WTC11 (cell line): ENCODE data around the gene TM2D1. TPM values are rescaled to one million over a fixed set of nuclear protein-coding genes. Genes with fewer than 3 reads are reported as not detected.

Experiments used
- ATAC-seq: fragments of 200-7000 bp; cut with Tn5 transposase; 2 replicates; pipeline ENCODE4 v1.10.0; 2021; ENCODE audit warnings: mild to moderate bottlenecking, moderate library complexity
- CTCF ChIA-PET: fragments of 300-600 bp; sonication (Branson Sonifier 250); formaldehyde crosslinking; loops from one replicate; lab custom pipeline; 2021; ENCODE audit warnings: antibody characterized with exemption; lab: Charles Lee
- POLR2A ChIA-PET: fragments of 350-600 bp; sonication (Branson Sonifier 250); formaldehyde crosslinking; loops from one replicate; lab custom pipeline; 2021; ENCODE audit warnings: antibody characterized with exemption; lab: Charles Lee
- DNase-seq: peaks from one replicate; pipeline ENCODE4 v3.0.0; 2021; ENCODE audit warnings: low spot score
- H3K27ac Mint-ChIP-seq: 2 replicates; pipeline ENCODE4 v1.8.0; 2021; ENCODE audit warnings: mixed read lengths
- H3K27me3 Mint-ChIP-seq: 2 replicates; pipeline ENCODE4 v1.8.0; 2021; ENCODE audit warnings: low read depth, mild to moderate bottlenecking, moderate library complexity, mixed read lengths
- H3K36me3 Mint-ChIP-seq: 2 replicates; pipeline ENCODE4 v1.8.0; 2021; ENCODE audit warnings: mixed read lengths
- H3K4me1 Mint-ChIP-seq: 2 replicates; pipeline ENCODE4 v1.8.0; 2022; ENCODE audit warnings: mixed read lengths
- H3K4me3 Mint-ChIP-seq: 2 replicates; pipeline ENCODE4 v1.8.0; 2021; ENCODE audit warnings: mild to moderate bottlenecking, moderate library complexity, mixed read lengths
- H3K9me3 Mint-ChIP-seq: 2 replicates; pipeline ENCODE4 v1.8.0; 2021; ENCODE audit warnings: mixed read lengths
- ATF2 ChIP-seq: sonication (generic); formaldehyde crosslinking; IDR thresholded peaks from 2 replicates; pipeline ENCODE4 v1.8.1; 2022; ENCODE audit warnings: low read depth, missing genetic modification reagents, borderline replicate concordance
- CBFB ChIP-seq: sonication (generic); formaldehyde crosslinking; IDR thresholded peaks from 2 replicates; pipeline ENCODE4 v1.8.1; 2022; ENCODE audit warnings: mild to moderate bottlenecking, low read depth, missing genetic modification reagents
- ERG ChIP-seq: fragments of 250-450 bp; sonication (Bioruptor Pico); IDR thresholded peaks from 2 replicates; pipeline ENCODE4 v1.8.0; 2021; ENCODE audit warnings: mild to moderate bottlenecking
- ETV6 ChIP-seq: sonication (generic); formaldehyde crosslinking; IDR thresholded peaks from 2 replicates; pipeline ENCODE4 v1.8.1; 2022; ENCODE audit warnings: mild to moderate bottlenecking, missing genetic modification reagents
- FOXK1 ChIP-seq: sonication (generic); formaldehyde crosslinking; IDR thresholded peaks from 2 replicates; pipeline ENCODE4 v1.8.0; 2022; ENCODE audit warnings: mild to moderate bottlenecking, moderate library complexity, missing genetic modification reagents
- HMGA2 ChIP-seq: fragments of 250-450 bp; sonication (Bioruptor Pico); IDR thresholded peaks from 2 replicates; pipeline ENCODE4 v1.4.0; 2021; ENCODE audit warnings: mild to moderate bottlenecking, moderate library complexity
- MAX ChIP-seq: sonication (generic); formaldehyde crosslinking; IDR thresholded peaks from 2 replicates; pipeline ENCODE4 v1.8.0; 2022; ENCODE audit warnings: mild to moderate bottlenecking, missing genetic modification reagents
- NFE2L1 ChIP-seq: sonication (generic); formaldehyde crosslinking; IDR thresholded peaks from 2 replicates; pipeline ENCODE4 v1.8.1; 2023; ENCODE audit warnings: missing genetic modification reagents
- RELA ChIP-seq: sonication (generic); formaldehyde crosslinking; IDR thresholded peaks from 2 replicates; pipeline ENCODE4 v1.8.1; 2022; ENCODE audit warnings: missing genetic modification reagents, mild to moderate bottlenecking, borderline replicate concordance
- SOX15 ChIP-seq: fragments of 250-450 bp; sonication (Bioruptor Pico); IDR thresholded peaks from 2 replicates; pipeline ENCODE4 v1.9.0; 2021; ENCODE audit warnings: mild to moderate bottlenecking
- SP1 ChIP-seq: sonication (generic); formaldehyde crosslinking; conservative IDR thresholded peaks from 2 replicates; pipeline ENCODE4 v1.8.1; 2022; ENCODE audit warnings: missing genetic modification reagents
- TCF7 ChIP-seq: sonication (generic); formaldehyde crosslinking; IDR thresholded peaks from 2 replicates; pipeline ENCODE4 v1.8.0; 2022; ENCODE audit warnings: mild to moderate bottlenecking, low read depth, missing genetic modification reagents, moderate library complexity
- TEAD4 ChIP-seq: sonication (generic); formaldehyde crosslinking; IDR thresholded peaks from 2 replicates; pipeline ENCODE4 v1.8.0; 2022; ENCODE audit warnings: mild to moderate bottlenecking, missing genetic modification reagents
- USF1 ChIP-seq: sonication (generic); formaldehyde crosslinking; IDR thresholded peaks from 2 replicates; pipeline ENCODE4 v1.8.0; 2022; ENCODE audit warnings: mild to moderate bottlenecking, missing genetic modification reagents
- ZBTB21 ChIP-seq: sonication (generic); formaldehyde crosslinking; IDR thresholded peaks from 2 replicates; pipeline ENCODE4 v1.8.1; 2023; ENCODE audit warnings: mild to moderate bottlenecking, missing genetic modification reagents, borderline replicate concordance
- total RNA-seq: library from RNA; stranded (reverse); gene quantifications from 3 replicates; pipeline ENCODE4 v1.2.3, GENCODE V29; 2021
- TF ChIP-seq, protein P1 (sequence below): sonication (generic); formaldehyde crosslinking; IDR thresholded peaks from 2 replicates; pipeline ENCODE4 v1.8.0; 2023; ENCODE audit warnings: missing genetic modification reagents, mild to moderate bottlenecking, borderline replicate concordance
- TF ChIP-seq, protein P2 (sequence below): sonication (generic); formaldehyde crosslinking; conservative IDR thresholded peaks from 2 replicates; pipeline ENCODE4 v1.8.1; 2023; ENCODE audit warnings: mild to moderate bottlenecking, low read depth, missing genetic modification reagents, moderate library complexity
- TF ChIP-seq, protein P3 (sequence below): sonication (generic); formaldehyde crosslinking; IDR thresholded peaks from 2 replicates; pipeline ENCODE4 v1.8.1; 2023; ENCODE audit warnings: mild to moderate bottlenecking, moderate library complexity, missing genetic modification reagents

The TM2D1 gene
- total RNA-seq, 1 experiment from 2014 or later: 21.6 TPM

DNA sequence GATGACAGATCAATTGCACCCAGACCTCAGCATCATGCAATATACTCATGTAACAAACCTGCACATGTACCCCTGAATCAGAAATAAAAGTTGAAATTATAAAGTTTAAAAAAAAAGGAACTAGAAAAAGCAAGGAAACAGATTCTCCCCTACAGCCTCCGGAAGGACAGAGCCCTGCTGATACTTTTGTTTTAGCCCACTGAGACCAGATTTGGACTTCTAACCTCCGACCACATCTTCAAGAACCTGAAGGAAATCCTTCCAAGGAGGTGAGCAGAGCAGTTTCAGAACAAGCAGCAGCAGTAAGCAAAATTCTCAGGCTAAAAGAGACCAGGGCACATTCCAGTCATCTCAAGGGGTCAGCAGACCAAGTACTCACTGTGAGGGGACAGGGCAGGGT is 54.5 kb downstream of the TM2D1 start (continued):
- TF ChIP-seq, protein P1, sequence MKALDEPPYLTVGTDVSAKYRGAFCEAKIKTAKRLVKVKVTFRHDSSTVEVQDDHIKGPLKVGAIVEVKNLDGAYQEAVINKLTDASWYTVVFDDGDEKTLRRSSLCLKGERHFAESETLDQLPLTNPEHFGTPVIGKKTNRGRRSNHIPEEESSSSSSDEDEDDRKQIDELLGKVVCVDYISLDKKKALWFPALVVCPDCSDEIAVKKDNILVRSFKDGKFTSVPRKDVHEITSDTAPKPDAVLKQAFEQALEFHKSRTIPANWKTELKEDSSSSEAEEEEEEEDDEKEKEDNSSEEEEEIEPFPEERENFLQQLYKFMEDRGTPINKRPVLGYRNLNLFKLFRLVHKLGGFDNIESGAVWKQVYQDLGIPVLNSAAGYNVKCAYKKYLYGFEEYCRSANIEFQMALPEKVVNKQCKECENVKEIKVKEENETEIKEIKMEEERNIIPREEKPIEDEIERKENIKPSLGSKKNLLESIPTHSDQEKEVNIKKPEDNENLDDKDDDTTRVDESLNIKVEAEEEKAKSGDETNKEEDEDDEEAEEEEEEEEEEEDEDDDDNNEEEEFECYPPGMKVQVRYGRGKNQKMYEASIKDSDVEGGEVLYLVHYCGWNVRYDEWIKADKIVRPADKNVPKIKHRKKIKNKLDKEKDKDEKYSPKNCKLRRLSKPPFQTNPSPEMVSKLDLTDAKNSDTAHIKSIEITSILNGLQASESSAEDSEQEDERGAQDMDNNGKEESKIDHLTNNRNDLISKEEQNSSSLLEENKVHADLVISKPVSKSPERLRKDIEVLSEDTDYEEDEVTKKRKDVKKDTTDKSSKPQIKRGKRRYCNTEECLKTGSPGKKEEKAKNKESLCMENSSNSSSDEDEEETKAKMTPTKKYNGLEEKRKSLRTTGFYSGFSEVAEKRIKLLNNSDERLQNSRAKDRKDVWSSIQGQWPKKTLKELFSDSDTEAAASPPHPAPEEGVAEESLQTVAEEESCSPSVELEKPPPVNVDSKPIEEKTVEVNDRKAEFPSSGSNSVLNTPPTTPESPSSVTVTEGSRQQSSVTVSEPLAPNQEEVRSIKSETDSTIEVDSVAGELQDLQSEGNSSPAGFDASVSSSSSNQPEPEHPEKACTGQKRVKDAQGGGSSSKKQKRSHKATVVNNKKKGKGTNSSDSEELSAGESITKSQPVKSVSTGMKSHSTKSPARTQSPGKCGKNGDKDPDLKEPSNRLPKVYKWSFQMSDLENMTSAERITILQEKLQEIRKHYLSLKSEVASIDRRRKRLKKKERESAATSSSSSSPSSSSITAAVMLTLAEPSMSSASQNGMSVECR (CRISPR knock-in tag): no peak
- TF ChIP-seq, protein P2, sequence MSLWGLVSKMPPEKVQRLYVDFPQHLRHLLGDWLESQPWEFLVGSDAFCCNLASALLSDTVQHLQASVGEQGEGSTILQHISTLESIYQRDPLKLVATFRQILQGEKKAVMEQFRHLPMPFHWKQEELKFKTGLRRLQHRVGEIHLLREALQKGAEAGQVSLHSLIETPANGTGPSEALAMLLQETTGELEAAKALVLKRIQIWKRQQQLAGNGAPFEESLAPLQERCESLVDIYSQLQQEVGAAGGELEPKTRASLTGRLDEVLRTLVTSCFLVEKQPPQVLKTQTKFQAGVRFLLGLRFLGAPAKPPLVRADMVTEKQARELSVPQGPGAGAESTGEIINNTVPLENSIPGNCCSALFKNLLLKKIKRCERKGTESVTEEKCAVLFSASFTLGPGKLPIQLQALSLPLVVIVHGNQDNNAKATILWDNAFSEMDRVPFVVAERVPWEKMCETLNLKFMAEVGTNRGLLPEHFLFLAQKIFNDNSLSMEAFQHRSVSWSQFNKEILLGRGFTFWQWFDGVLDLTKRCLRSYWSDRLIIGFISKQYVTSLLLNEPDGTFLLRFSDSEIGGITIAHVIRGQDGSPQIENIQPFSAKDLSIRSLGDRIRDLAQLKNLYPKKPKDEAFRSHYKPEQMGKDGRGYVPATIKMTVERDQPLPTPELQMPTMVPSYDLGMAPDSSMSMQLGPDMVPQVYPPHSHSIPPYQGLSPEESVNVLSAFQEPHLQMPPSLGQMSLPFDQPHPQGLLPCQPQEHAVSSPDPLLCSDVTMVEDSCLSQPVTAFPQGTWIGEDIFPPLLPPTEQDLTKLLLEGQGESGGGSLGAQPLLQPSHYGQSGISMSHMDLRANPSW: no peak

DNA sequence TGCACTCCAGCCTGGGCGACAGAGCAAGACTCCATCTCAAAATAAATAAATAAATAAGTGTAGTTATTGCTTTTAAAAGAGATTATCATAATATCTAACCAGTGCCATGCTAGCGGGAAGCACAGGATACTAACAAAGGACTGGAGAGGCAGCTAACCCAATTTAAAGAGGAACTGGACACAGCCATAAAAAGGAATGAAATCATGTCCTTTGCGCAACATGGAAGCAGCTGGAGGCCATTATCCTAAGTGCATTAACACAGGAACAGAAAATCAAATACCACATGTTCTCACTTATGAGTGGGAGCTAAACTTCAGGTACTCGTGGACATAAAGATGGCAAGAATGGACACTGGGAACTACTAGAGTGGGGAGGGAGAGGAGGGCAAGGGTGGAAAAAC is 54.9 kb downstream of the TM2D1 start:
- Mint-ChIP-seq H3K4me1 (no peaks in the 10 kb centered on the region), H3K36me3 (no peaks in the 10 kb centered on the region), H3K27me3 (no peaks in the 10 kb centered on the region), H3K4me3 (no peak overlapping the region), H3K9me3 (no peaks in the 10 kb centered on the region), H3K27ac (no peak overlapping the region)
- DNase-seq: no peak
- no peak for ATAC-seq
- TF ChIP-seq ZBTB21 (no peak), MAX (no peak), TEAD4 (CRISPR knock-in tag) (no peak), SOX15 (no peak), CBFB (CRISPR knock-in tag) (no peak), ATF2 (CRISPR knock-in tag) (no peak), RELA (no peak)
- TF ChIP-seq, protein P3, sequence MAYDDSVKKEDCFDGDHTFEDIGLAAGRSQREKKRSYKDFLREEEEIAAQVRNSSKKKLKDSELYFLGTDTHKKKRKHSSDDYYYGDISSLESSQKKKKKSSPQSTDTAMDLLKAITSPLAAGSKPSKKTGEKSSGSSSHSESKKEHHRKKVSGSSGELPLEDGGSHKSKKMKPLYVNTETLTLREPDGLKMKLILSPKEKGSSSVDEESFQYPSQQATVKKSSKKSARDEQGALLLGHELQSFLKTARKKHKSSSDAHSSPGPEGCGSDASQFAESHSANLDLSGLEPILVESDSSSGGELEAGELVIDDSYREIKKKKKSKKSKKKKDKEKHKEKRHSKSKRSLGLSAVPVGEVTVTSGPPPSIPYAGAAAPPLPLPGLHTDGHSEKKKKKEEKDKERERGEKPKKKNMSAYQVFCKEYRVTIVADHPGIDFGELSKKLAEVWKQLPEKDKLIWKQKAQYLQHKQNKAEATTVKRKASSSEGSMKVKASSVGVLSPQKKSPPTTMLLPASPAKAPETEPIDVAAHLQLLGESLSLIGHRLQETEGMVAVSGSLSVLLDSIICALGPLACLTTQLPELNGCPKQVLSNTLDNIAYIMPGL (CRISPR knock-in tag): no peak
- CTCF ChIA-PET: no interaction called here
- POLR2A ChIA-PET: no interaction called here

- Mint-ChIP-seq H3K27me3 (no peaks in the 10 kb centered on the region), H3K36me3 (no peaks in the 10 kb centered on the region), H3K4me3 (no peak overlapping the region), H3K9me3 (no peaks in the 10 kb centered on the region; the same call in 1 of the 2 replicates), H3K27ac (no peak overlapping the region), H3K4me1 (no peaks in the 10 kb centered on the region)
- ATAC-seq (no peak), DNase-seq (no peak)
- ChIA-PET CTCF (no interaction called here), POLR2A (no interaction called here)
- no peak for TF ChIP-seq NFE2L1 (CRISPR knock-in tag)
- TF ChIP-seq FOXK1 (CRISPR knock-in tag): no peak
- no peak for TF ChIP-seq HMGA2 (CRISPR knock-in tag)
- TF ChIP-seq TCF7 (CRISPR knock-in tag): no peak
- no peak for TF ChIP-seq USF1 (CRISPR knock-in tag)
- no peak for TF ChIP-seq ERG (CRISPR knock-in tag)
- no peak for TF ChIP-seq ZBTB21
- no peak for TF ChIP-seq SP1 (CRISPR knock-in tag)
- TF ChIP-seq ETV6 (CRISPR knock-in tag): no peak
- TF ChIP-seq, protein P2: no peak
Measured at GRCh38 chr1:61659061-61659460, 65.9 kb downstream of the TM2D1 start.
